Skeletal muscle satellite cell (primary cell): ENCODE measurements around the gene GIPC3.
"Not testable (repeated sequence)": the region's sequence is repeated elsewhere in the genome, so short reads cannot be mapped to it uniquely, and the experiment has no call there.

Source experiments
- H3K27me3 ChIP-seq: 2 replicates; pipeline ENCODE4 v1.7.0; 2013; ENCODE audit warnings: low read length; ENCODE audit not compliant: control insufficient read depth, insufficient read depth
- H3K36me3 ChIP-seq: 2 replicates; pipeline ENCODE4 v1.7.0; 2013; ENCODE audit warnings: mild to moderate bottlenecking, control low read depth, low read length; ENCODE audit not compliant: insufficient read depth
- H3K4me1 ChIP-seq: 2 replicates; pipeline ENCODE4 v1.7.0; 2013; ENCODE audit warnings: low read length; ENCODE audit not compliant: control insufficient read depth, insufficient read depth
- H3K4me2 ChIP-seq: 2 replicates; pipeline ENCODE4 v1.7.0; 2013; ENCODE audit warnings: mild to moderate bottlenecking, low read length
- H3K4me3 ChIP-seq: 2 replicates; pipeline ENCODE4 v1.7.0; 2013; ENCODE audit warnings: low read length
- H3K9ac ChIP-seq: 2 replicates; pipeline ENCODE4 v1.7.0; 2013; ENCODE audit warnings: mild to moderate bottlenecking, low read depth, low read length, moderate library complexity
- H3K9me3 ChIP-seq: replicated peaks from 2 replicates; pipeline ENCODE4 v1.7.0; 2013; ENCODE audit warnings: mild to moderate bottlenecking, control low read depth, low read length

GIPC3 gene

DNA sequence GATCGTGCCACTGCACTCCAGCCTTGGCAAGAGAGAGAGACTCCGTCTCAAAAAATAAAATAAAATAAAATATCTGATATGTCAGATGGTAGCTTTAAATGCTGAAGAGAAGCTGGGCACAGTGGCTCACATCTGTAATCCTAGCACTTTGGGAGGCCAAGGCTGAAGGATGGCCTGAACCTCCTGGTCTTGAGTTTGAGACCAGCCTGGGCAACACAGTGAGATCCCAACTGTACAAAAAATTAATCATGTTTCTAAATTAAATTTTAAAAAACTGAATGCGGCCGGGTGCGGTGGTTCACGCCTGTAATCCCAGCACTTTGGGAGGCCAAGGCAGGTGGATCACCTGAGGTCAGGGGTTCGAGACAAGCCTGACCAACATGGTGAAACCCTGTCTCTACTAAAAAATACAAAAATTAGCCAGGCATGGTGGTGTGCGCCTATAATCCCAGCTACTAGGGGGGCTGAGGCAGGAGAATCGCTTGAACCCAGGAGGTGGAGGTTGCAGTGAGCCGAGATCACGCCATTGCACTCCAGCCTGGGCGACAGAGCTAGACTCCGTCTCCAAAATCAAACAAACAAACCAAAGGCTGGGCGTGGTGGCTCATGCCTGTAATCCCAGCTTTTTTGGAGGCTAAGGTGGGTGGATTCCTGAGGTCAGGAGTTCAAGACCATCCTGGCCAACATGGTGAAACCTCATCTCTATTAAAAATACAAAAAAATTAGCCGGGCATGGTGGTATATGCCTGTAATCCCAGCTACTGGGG is 1.1 kb upstream of the GIPC3 start:
- Histone ChIP-seq H3K27me3 (peaks cover 24% of the 10 kb centered on the region), H3K4me1 (peaks cover 19% of the 10 kb centered on the region)
- H3K9ac ChIP-seq, H3K4me3 ChIP-seq, H3K9me3 ChIP-seq, H3K4me2 ChIP-seq, H3K36me3 ChIP-seq: not testable (repeated sequence)

DNA sequence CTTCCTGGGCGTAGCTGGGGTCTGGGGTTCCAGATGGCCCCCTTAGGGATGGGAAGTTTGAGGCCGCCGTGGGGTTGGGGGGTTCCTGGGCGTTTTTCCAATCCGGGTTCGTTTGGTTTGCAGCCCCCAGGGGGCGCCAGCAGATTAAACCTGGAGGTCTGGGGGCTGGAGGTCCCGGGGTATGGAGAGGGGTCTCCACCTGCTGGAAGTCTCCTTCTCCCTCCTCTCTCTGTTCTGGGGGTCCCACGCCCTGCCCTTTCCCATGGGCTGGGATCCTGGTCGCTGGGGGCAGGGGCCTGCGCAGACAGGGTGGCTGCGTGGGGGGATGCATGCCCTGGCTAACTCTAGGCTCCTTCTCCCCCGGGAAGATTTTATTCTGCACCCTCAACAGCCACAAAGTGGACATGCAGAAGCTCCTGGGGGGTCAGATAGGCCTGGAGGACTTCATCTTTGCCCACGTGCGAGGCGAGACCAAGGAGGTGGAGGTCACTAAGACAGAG is 899 bp downstream of the GIPC3 start:
- H3K4me1 ChIP-seq, result peaks cover 6% of the 10 kb centered on the region
- H3K9ac ChIP-seq, result no peak overlapping the region
- H3K27me3 ChIP-seq, result peaks cover 27% of the 10 kb centered on the region
- H3K36me3 ChIP-seq, result no peaks in the 10 kb centered on the region
- no peak overlapping the region for H3K4me3 ChIP-seq
- no peak overlapping the region for H3K4me2 ChIP-seq
- H3K9me3 ChIP-seq, result no peaks in the 10 kb centered on the region

- Histone ChIP-seq H3K4me2 (no peak overlapping the region), H3K4me1 (peaks cover 6% of the 10 kb centered on the region), H3K9ac (no peak overlapping the region), H3K27me3 (peaks cover 33% of the 10 kb centered on the region), H3K4me3 (no peak overlapping the region), H3K9me3 (no peaks in the 10 kb centered on the region), H3K36me3 (no peaks in the 10 kb centered on the region)
These were observed 1.5 kb downstream of the GIPC3 start for GRCh38 chr19:3586707-3587346.

- no peak overlapping the region for H3K4me2 ChIP-seq
- no peak overlapping the region for H3K9ac ChIP-seq
- H3K27me3 ChIP-seq, result peaks cover 48% of the 10 kb centered on the region
- H3K36me3 ChIP-seq, result no peaks in the 10 kb centered on the region
- H3K4me3 ChIP-seq, result no peak overlapping the region
- H3K4me1 ChIP-seq, result peaks cover 6% of the 10 kb centered on the region
- no peaks in the 10 kb centered on the region for H3K9me3 ChIP-seq
These were observed 4.2 kb downstream of the GIPC3 start for GRCh38 chr19:3589439-3589838.

DNA sequence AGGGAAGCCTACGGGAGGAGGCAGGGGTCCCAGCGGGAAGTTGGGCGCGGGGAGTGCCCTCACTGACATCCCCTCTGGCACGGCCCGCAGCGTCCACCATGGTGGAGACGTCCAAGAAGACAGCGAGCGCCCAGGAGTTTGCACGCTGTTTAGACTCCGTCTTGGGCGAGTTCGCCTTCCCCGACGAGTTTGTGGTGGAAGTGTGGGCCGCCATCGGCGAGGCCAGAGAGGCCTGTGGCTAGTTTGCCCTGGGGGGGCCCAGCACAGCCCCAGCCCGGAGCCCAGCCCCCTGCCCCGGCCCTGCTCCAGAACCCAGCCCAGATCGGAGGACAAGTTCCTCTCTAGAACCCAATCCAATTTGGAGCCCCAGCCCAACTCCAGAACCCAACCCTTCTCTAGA is 4.7 kb downstream of the GIPC3 start:
- Histone ChIP-seq H3K4me1 (peaks cover 6% of the 10 kb centered on the region), H3K9ac (no peak overlapping the region), H3K27me3 (peaks cover 47% of the 10 kb centered on the region), H3K36me3 (no peaks in the 10 kb centered on the region), H3K9me3 (no peaks in the 10 kb centered on the region), H3K4me3 (no peak overlapping the region), H3K4me2 (no peak overlapping the region)

DNA sequence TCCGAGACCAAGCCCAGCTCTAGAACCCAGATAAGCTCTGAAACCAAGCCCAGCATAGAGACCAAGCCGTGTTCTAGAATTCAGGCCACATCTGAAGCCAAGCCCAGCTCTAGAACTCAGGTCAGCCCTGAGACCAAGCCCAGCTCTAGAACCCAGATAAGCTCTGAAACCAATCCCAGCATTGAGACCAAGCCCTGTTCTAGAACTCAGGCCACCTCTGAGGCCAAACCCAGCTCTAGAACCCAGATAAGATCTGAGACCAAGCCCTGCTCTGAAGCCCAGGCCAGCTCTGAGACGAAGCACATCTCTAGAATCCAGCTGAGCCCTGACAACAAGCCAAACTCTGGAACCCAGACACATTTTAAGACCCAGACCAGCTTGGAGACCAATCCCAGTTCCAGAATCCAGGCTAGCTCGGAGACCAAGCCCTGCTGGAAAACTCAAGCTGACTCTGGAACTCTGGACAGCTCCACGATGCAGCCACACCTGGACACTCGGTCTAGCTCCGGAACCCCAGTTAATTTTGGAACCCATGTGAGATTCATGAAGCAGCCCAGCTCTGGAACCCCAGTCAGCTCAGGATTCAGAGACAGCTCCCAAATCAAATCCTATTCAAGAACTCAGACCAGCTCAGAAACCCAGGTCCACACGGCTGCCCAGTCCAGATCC is 5.8 kb downstream of the GIPC3 start:
- Histone ChIP-seq H3K9ac (no peak overlapping the region), H3K27me3 (peaks cover 37% of the 10 kb centered on the region), H3K4me2 (no peak overlapping the region), H3K9me3 (no peaks in the 10 kb centered on the region), H3K36me3 (no peaks in the 10 kb centered on the region), H3K4me3 (no peak overlapping the region), H3K4me1 (no peaks in the 10 kb centered on the region)

GRCh38 chr19:3591876-3592613 is 6.8 kb downstream of the GIPC3 start:
- no peaks in the 10 kb centered on the region for H3K36me3 ChIP-seq

DNA sequence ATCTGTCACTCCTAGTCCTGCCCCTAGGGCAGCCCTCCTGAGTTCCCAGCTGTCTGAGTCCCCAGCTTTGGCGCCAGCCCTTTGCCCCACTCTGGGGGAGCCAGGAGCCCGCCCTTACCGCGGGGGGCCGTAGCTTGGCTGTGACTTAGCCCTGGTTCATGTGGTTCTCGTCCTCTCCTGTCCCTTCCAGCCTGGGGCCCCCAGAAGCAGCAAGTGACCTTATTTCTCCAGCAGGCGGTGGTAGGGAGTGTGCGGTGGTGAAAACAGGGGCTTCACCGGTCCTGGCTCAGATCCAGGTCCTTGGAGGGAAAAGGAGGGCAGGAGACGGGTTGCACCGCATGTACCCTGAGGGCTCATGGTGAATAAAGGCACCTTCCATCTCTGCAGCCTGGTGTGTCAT is 7.9 kb downstream of the GIPC3 start:
- Histone ChIP-seq H3K4me2 (no peak overlapping the region), H3K27me3 (peaks cover 28% of the 10 kb centered on the region), H3K9me3 (no peaks in the 10 kb centered on the region), H3K36me3 (no peaks in the 10 kb centered on the region), H3K9ac (no peak overlapping the region), H3K4me1 (no peaks in the 10 kb centered on the region), H3K4me3 (no peak overlapping the region)

More at GRCh38 chr19:3591876-3592613, 6.8 kb downstream of the GIPC3 start:
- H3K4me2 ChIP-seq, result no peak overlapping the region
- H3K4me3 ChIP-seq, result no peak overlapping the region
- H3K27me3 ChIP-seq, result peaks cover 28% of the 10 kb centered on the region
- H3K4me1 ChIP-seq, result no peaks in the 10 kb centered on the region
- H3K9me3 ChIP-seq, result no peaks in the 10 kb centered on the region
- H3K9ac ChIP-seq, result no peak overlapping the region

DNA sequence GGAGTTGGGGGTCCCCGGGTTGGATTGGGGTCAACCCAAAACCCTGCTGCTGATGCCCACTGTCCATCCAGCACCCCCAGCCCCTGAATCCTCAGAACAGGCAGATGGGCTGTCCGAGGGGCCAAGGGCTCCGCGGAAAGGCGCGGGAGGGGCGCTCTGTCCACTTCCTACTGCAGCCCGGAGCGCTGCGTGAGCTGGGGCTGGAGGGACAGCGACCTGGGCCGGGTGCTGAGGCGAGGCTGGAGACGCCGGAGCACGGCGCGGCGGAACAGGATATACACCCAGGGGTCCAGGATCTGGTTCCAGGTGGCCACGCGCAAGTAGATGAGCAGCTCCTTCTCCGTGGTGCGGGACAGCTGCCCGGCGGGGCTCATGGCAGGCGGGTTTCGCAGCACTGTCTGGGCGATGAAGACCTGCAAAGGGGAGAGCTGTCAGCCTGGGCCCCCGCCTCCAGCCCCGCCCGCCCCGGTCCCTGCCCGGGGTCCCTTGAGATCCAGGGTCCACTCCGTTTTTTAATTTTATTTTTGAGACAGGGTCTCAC is 10.3 kb downstream of the GIPC3 start:
- Histone ChIP-seq H3K9ac (no peak overlapping the region), H3K36me3 (no peaks in the 10 kb centered on the region), H3K9me3 (no peaks in the 10 kb centered on the region), H3K4me3 (no peak overlapping the region), H3K27me3 (peaks cover 23% of the 10 kb centered on the region), H3K4me1 (no peaks in the 10 kb centered on the region), H3K4me2 (no peak overlapping the region)

- H3K36me3 ChIP-seq, result no peaks in the 10 kb centered on the region
- H3K27me3 ChIP-seq, result no peaks in the 10 kb centered on the region
- no peak overlapping the region for H3K4me2 ChIP-seq
- no peak overlapping the region for H3K4me3 ChIP-seq
- H3K9ac ChIP-seq, result no peak overlapping the region
- H3K9me3 ChIP-seq, result no peaks in the 10 kb centered on the region
- H3K4me1 ChIP-seq, result peaks cover 6% of the 10 kb centered on the region
These were observed 14.5 kb downstream of the GIPC3 start for GRCh38 chr19:3599776-3600187.

DNA sequence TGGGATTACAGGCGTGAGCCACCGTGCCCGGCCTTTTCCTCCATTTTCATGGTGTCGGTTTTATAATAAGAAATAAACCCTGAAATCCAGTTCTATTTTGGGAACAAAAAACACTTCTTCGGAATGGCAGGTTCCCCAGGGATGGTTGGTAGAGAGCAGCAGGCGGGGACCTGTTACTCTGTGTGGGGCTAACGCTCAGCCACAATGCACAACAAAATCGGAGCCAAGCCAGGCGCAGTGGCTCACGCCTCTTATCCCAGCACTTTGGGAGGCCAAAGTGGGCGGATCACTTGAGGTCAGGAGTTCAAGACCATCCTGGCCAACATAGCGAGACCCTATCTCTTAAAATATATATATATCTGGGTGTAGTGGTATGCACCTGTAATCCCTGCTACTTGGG is 15.7 kb downstream of the GIPC3 start:
- no peak overlapping the region for H3K9ac ChIP-seq
- H3K36me3 ChIP-seq, result no peaks in the 10 kb centered on the region
- no peaks in the 10 kb centered on the region for H3K27me3 ChIP-seq
- H3K4me1 ChIP-seq, result peaks cover 8% of the 10 kb centered on the region
- H3K4me2 ChIP-seq, result no peak overlapping the region
- H3K4me3 ChIP-seq, result no peak overlapping the region
- H3K9me3 ChIP-seq, result no peaks in the 10 kb centered on the region
